Measurements from ENCODE around the gene PAXIP1.

DNA sequence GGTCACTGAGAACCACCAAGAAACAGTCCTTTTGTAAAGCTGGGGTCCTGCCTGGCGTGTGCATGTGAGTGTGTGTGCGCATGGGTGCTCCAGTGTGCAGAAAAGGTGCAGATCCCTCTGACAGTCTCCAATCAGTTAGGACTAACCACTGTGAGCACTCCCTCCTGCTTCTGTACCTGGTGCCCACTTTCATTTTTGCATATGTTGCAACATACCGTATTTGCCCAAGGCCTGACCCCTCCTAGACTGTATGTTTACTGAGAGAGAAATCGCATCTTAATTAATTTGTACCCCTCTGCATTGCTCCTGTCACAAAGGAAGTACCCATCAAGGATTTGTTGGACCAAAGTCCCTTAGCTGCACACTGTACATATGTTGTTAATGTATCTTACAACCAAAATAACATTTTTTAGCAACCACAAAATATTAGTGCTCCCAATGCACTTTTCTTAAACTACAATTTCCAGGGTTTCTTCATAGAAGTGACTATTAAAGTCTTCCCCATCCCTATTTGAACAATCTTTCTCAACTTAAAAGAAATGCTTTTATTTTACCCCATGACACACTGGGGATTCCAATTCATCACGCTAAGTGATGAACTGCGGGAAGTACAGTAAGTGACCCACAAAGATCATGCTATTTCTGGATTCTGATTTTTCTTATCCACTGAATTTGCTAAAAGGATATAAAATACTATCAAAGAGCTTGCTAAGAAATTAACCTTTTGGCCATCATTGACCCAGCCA, 16.6 kb downstream of the PAXIP1 start:
- TF ChIP-seq POLR2AphosphoS5 (IDR thresholded peaks at IDR 0.05; ENCODE audit: low read depth), result no peak
- no peak for TF ChIP-seq CREB1 (CRISPR knock-in tag; IDR thresholded peaks at IDR 0.05; ENCODE audit: low read depth)
- no peak for TF ChIP-seq CTCF (conservative IDR thresholded peaks at IDR 0.05; ENCODE audit: low read depth in 2 of 2)

Measured in GM23338 (cell line).